GM23338 (cell line): ENCODE results near the gene BOD1. TPM values are rescaled to one million over a fixed set of nuclear protein-coding genes. Genes with fewer than 3 reads are reported as not detected.

Source experiments
- ATAC-seq: fragments of 200-7000 bp; cut with Tn5 transposase; 3 replicates; pipeline ENCODE4 v1.9.1; 2020
- DNase-seq: peaks from one replicate; pipeline ENCODE4 v3.0.0-alpha.2; 2015; ENCODE audit warnings: low spot score
- H2AFZ ChIP-seq: fragments of 200-600 bp; sonication (generic); 2 replicates; pipeline ENCODE4 v1.8.0; 2016; ENCODE audit warnings: antibody characterized with exemption, mild to moderate bottlenecking, moderate library complexity
- H3F3A ChIP-seq: fragments of 200-600 bp; sonication (generic); replicated peaks from 2 replicates; pipeline ENCODE4 v1.8.0; 2017; ENCODE audit warnings: antibody characterized with exemption, mixed run types, low read depth
- H3K27ac ChIP-seq: fragments of 200-600 bp; sonication (generic); 2 replicates; pipeline ENCODE4 v1.6.1; 2016; ENCODE audit warnings: low read depth
- H3K27me3 ChIP-seq: fragments of 200-600 bp; sonication (generic); 2 replicates; pipeline ENCODE4 v1.8.0; 2016; ENCODE audit warnings: mild to moderate bottlenecking, mixed run types, moderate library complexity; ENCODE audit not compliant: insufficient read depth
- H3K36me3 ChIP-seq: fragments of 200-600 bp; sonication (generic); 2 replicates; pipeline ENCODE4 v1.8.0; 2016; ENCODE audit warnings: mild to moderate bottlenecking; ENCODE audit not compliant: insufficient read depth
- H3K4me1 ChIP-seq: fragments of 200-600 bp; sonication (generic); 2 replicates; pipeline ENCODE4 v1.8.0; 2016; ENCODE audit warnings: mild to moderate bottlenecking, moderate library complexity; ENCODE audit not compliant: insufficient read depth
- H3K4me2 ChIP-seq: fragments of 200-600 bp; sonication (generic); 2 replicates; pipeline ENCODE4 v1.7.1; 2017; ENCODE audit warnings: mixed run types
- H3K4me3 ChIP-seq: fragments of 200-600 bp; sonication (generic); 2 replicates; pipeline ENCODE4 v1.6.1; 2016; ENCODE audit warnings: mixed run types
- H3K79me2 ChIP-seq: fragments of 200-600 bp; sonication (generic); replicated peaks from 2 replicates; pipeline ENCODE4 v1.8.0; 2017; ENCODE audit warnings: mild to moderate bottlenecking; ENCODE audit not compliant: insufficient read depth
- H3K9me2 ChIP-seq: fragments of 200-600 bp; sonication (generic); 2 replicates; pipeline ENCODE4 v1.8.0; 2017; ENCODE audit not compliant: insufficient read depth
- H4K20me1 ChIP-seq: fragments of 200-600 bp; sonication (generic); replicated peaks from 2 replicates; pipeline ENCODE4 v1.8.0; 2017; ENCODE audit warnings: mild to moderate bottlenecking; ENCODE audit not compliant: insufficient read depth
- H3K27ac Mint-ChIP-seq: 2 replicates; pipeline ENCODE4 v1.8.0; 2020; ENCODE audit warnings: inconsistent platforms, mild to moderate bottlenecking, moderate library complexity, mixed read lengths
- H3K27me3 Mint-ChIP-seq: 3 replicates; pipeline ENCODE4 v1.8.0; 2022; ENCODE audit warnings: low read depth, mild to moderate bottlenecking, moderate library complexity, mixed read lengths, inconsistent platforms; ENCODE audit not compliant: insufficient read depth, poor library complexity
- H3K36me3 Mint-ChIP-seq: 3 replicates; pipeline ENCODE4 v1.8.0; 2021; ENCODE audit warnings: low read depth, mild to moderate bottlenecking, inconsistent platforms, moderate library complexity, mixed read lengths
- H3K4me1 Mint-ChIP-seq: 3 replicates; pipeline ENCODE4 v1.8.0; 2020; ENCODE audit warnings: mild to moderate bottlenecking, inconsistent platforms, mixed read lengths
- H3K4me3 Mint-ChIP-seq: 3 replicates; pipeline ENCODE4 v1.8.0; 2021; ENCODE audit warnings: moderate library complexity, mild to moderate bottlenecking, inconsistent platforms, mixed read lengths
- H3K9me3 Mint-ChIP-seq: 3 replicates; pipeline ENCODE4 v1.8.0; 2020; ENCODE audit warnings: moderate library complexity, mild to moderate bottlenecking, inconsistent platforms, mixed read lengths
- ETS1 ChIP-seq: IDR thresholded peaks from 2 replicates; pipeline ENCODE4 v1.6.1; 2016; ENCODE audit warnings: antibody characterized with exemption
- EZH2 ChIP-seq: fragments of 200-600 bp; sonication (generic); IDR thresholded peaks from one replicate; pipeline ENCODE4 v1.8.0; 2017; ENCODE audit warnings: antibody characterized with exemption, mild to moderate bottlenecking, low read depth; ENCODE audit not compliant: unreplicated experiment
- EZH2phosphoT487 ChIP-seq: fragments of 200-600 bp; sonication (generic); IDR thresholded peaks from one replicate; pipeline ENCODE4 v1.8.1; 2018; ENCODE audit warnings: antibody characterized with exemption; ENCODE audit not compliant: unreplicated experiment
- NANOG ChIP-seq: IDR thresholded peaks from 2 replicates; pipeline ENCODE4 v1.6.1; 2016; ENCODE audit warnings: antibody characterized with exemption, borderline replicate concordance
- STAT1 ChIP-seq: IDR thresholded peaks from one replicate; pipeline ENCODE4 v1.6.1; 2016; ENCODE audit warnings: antibody characterized with exemption; ENCODE audit not compliant: unreplicated experiment
- ZNF114 ChIP-seq: fragments of 250-450 bp; sonication (Bioruptor Pico); IDR thresholded peaks from 2 replicates; pipeline ENCODE4 v1.5.0; 2020; ENCODE audit warnings: mild to moderate bottlenecking, moderate library complexity
- ZNF462 ChIP-seq: fragments of 250-450 bp; sonication (Bioruptor Pico); IDR thresholded peaks from 2 replicates; pipeline ENCODE4 v1.5.0; 2020; ENCODE audit warnings: mild to moderate bottlenecking, moderate library complexity
- polyA plus RNA-seq: library from polyadenylated mRNA; unstranded; fragments of >200 nt; fragmentation: Nextera tagmentation; extraction: Ambion mirVana; gene quantifications from 2 replicates; pipeline ENCODE4 v1.2.1, GENCODE V29; 2016
- total RNA-seq: library from RNA; depleted of rRNA; stranded (reverse); fragments of >200 nt; shearing (Covaris generic); gene quantifications from 2 replicates; pipeline ENCODE4 v1.2.3, GENCODE V29; 2014
- TF ChIP-seq, protein P1 (sequence below), 2 experiments: fragments of 200-600 bp in 1 of 2; sonication (generic) in 1 of 2; conservative IDR thresholded peaks; 2 replicates each; pipeline versions ENCODE4 v1.5.1 to v1.6.1; 2016 to 2017; ENCODE audit warnings: antibody characterized with exemption in 2 of 2, low read depth in 2 of 2, mild to moderate bottlenecking in 2 of 2, moderate library complexity in 1 of 2

Gene BOD1
- total and polyA plus RNA-seq, 2 experiments from 2014 or later: 94.7 to 141 TPM

DNA sequence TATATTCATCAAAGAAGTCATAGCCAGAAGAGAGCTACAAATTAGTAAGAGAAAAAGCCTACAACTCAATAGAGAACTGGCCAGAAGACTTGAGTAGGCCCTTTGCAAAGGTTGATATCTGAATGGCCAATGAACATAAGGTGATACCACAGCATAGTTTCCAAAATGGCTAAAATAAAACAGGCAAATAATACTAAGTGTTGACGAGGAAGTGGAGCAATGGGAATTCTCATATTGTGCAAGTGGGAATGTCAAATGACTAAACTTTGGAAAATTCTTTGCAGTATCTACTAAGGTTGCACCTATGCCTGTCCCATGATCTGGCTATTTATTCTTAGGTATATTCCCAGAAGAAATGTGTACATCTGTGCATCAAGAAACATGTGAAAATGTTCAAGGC lies 48.3 kb downstream of the BOD1 start:
- H3K9me3 Mint-ChIP-seq: peaks cover 10% of the 10 kb centered on the region
- Histone ChIP-seq H3K27me3 (no peaks in the 10 kb centered on the region), H3F3A (no peaks in the 10 kb centered on the region), H3K4me3 (no peak overlapping the region), H3K9me2 (no peaks in the 10 kb centered on the region), H3K79me2 (no peaks in the 10 kb centered on the region), H3K4me1 (peaks cover 6% of the 10 kb centered on the region; the same call in 1 of the 2 replicates), H2AFZ (no peak overlapping the region), H3K4me2 (no peak overlapping the region), H3K27ac (no peak overlapping the region), H3K36me3 (no peaks in the 10 kb centered on the region), H4K20me1 (no peaks in the 10 kb centered on the region)
- peaks cover 3% of the 10 kb centered on the region; the same call in 2 of the 3 replicates for H3K36me3 Mint-ChIP-seq
- no peak for ATAC-seq
- H3K27me3 Mint-ChIP-seq: peaks cover 9% of the 10 kb centered on the region
- peaks cover 12% of the 10 kb centered on the region for H3K4me1 Mint-ChIP-seq
- H3K27ac Mint-ChIP-seq: no peak overlapping the region
- no peak for DNase-seq
- H3K4me3 Mint-ChIP-seq: no peak overlapping the region
- TF ChIP-seq ZNF114 (CRISPR knock-in tag) (no peak), EZH2 (no peak), ETS1 (no peak), ZNF462 (CRISPR knock-in tag) (no peak), NANOG (no peak), STAT1 (no peak), EZH2phosphoT487 (no peak)
- TF ChIP-seq, protein P1, sequence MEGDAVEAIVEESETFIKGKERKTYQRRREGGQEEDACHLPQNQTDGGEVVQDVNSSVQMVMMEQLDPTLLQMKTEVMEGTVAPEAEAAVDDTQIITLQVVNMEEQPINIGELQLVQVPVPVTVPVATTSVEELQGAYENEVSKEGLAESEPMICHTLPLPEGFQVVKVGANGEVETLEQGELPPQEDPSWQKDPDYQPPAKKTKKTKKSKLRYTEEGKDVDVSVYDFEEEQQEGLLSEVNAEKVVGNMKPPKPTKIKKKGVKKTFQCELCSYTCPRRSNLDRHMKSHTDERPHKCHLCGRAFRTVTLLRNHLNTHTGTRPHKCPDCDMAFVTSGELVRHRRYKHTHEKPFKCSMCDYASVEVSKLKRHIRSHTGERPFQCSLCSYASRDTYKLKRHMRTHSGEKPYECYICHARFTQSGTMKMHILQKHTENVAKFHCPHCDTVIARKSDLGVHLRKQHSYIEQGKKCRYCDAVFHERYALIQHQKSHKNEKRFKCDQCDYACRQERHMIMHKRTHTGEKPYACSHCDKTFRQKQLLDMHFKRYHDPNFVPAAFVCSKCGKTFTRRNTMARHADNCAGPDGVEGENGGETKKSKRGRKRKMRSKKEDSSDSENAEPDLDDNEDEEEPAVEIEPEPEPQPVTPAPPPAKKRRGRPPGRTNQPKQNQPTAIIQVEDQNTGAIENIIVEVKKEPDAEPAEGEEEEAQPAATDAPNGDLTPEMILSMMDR (conservative IDR thresholded peaks at IDR 0.05; ENCODE audit: low read depth in 2 of 2): no peak
